Measurements from ENCODE around the gene ALAD.
A peak's percentile ranks its signal among the peaks of the same experiment; 100 is the strongest.
"Not testable (repeated sequence)": the region's sequence is repeated elsewhere in the genome, so short reads cannot be mapped to it uniquely, and the experiment has no call there.

The ALAD gene

DNA sequence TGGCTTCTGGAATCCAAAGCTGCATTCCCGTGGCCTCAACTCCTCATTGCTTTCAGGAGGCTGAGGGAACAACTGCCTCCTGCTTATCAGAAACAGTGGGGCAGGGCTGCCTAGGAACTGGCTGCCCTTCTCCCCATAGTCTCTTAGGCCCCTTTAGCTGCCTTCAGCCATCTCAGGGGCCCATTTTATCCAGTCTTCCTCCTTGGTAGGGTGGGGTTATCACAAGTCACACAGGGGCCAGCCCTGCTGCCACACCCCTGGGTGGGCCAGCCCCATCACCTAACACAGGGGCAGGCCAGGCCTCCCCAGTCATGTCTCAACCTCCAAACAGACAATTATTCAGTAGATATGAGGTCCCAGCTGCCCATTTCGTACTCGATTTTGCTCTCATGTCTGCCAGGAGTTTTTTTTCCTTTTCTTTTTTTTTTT, 3.9 kb downstream of the ALAD start:
- no peak for DNase-seq

GRCh38 chr9:113395000-113395861, 5.9 kb downstream of the ALAD start:
- DNase-seq = no peak

DNA sequence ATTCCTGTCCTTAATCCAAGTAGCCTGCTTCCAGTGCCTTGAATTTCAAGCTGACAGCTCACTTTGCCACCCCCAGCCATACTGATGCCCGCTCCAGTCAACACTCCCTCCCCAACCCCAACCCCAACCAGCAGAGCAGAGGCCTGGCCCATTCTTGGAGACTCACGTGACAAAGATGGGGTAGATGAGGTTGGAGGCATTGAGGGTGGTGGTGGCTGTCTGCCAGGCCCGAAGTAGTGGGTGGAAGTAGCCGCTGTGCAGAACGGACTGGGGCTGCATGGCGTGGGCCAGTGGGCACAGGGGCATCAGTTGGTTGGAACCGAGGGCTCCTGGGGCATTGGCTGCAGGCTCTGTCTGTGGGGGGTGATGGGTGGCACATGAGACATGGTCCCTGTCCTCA, 7.8 kb downstream of the ALAD start:
- no peak for DNase-seq

GRCh38 chr9:113391917-113392316, 9.2 kb downstream of the ALAD start:
- DNase-seq = no peak

- DNase-seq = no peak
Measured at GRCh38 chr9:113390192-113390960, 10.7 kb downstream of the ALAD start.

DNA sequence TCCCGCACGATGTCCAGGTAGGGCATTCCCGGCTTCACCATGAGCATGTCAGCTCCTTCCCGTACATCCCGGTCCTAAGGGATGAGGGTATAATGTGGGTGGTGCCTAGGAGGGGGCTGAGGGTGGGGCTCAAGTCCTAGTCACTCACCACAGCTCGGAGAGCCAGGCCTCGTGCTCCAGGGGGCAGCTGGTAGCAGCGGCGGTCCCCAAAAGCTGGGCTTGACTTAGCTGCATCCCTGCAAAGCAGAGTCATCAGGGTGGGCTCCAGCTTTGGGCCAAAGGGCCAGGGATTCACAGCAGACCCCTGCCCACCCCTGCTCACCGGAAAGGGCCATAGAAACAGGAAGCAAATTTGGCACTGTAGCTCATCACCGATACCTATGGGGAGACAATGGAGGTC, 11.6 kb downstream of the ALAD start:
- no peak for DNase-seq

DNA sequence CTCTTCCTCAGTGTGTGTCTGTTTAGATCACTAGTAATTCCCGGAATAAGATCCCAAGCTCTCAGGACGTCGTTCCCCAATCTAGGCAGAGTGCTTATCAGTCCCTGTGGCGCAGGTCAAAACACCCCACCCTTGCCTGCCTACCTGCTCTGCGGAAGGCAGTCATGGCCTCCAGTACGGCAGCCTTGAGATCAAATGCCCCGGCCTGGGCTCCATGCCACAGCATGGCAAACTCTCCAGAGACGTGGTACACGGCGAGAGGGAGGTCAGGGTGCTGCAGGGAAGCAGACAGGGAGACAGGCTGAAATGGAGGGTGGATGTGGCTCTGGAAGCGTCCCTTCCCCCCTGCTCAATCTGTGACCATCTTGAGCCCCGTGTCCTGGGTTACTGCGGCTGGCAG, 12.3 kb downstream of the ALAD start:
- no peak for DNase-seq

GRCh38 chr9:113387560-113388230, 13.4 kb downstream of the ALAD start:
- no peak for DNase-seq

GRCh38 chr9:113386571-113387393, 14.3 kb downstream of the ALAD start:
- no peak for DNase-seq

DNA sequence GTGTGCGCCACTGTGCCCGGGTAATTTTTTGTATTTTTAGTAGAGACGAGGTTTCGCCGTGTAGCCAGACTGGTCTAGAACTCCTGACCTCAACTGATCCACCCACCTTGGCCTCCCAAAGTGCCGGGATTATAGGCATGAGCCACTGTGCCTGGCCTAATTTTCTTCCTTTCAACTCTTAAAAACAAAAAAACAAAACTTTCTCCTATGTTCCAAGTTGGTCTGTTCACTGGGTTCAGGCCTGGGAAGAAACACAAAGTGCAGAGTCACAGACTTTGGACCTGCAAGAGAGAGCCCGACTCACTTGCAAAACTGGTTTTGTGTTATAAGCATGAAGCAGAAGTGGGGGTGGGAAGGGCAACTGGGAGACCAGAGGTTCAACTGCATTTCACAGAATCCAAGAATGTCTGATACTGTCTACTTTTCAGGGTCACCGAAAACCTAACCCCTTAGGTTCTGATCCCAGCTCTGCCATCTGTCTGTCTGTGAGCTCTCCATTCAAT, 19.1 kb downstream of the ALAD start:
- DNase-seq = no peak

DNA sequence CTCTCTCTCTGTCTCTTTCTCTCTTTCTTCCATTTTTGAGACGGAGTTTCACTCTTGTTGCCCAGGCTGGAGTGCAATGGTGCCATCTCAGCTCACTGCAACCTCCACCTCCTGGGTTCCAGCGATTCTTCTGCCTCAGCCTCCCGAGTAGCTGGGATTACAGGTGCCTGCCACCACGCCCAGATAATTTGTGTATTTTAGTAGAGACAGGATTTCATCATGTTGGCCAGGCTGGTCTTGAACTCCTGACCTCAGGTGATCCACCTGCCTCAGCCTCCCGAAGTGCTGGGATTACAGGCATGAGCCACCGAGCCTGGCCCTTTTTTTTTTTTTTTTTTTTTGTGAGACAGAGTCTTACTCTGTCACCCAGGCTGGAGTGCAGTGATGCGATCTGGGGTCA, 19.6 kb downstream of the ALAD start:
- DNase-seq = not testable (repeated sequence)

DNA sequence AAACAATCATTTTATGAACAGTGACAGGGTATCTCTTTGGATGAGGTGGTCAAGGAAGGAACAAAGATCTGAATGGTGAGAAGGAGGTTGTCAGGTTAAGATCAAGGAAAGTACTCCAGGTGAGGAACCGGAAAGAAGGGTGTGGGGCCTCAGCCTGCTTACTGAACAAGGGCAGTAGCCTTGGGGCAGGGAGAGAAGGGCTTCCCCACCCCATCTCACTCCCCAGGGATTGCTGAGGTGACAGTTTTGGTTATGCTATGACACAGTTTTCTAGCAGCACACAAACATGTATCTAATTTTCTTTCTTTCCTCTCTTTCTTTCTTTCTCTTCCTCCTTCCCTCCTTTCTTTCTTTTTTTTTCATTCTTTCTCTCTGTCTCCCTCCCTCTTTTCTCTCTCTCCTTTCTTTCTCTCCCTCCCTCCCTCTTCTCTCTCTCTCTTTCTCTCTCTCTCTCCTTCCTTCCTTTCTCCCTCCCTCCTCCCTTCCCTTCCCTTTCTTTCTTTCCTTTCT, 20.2 kb downstream of the ALAD start:
- DNase-seq = no peak

DNA sequence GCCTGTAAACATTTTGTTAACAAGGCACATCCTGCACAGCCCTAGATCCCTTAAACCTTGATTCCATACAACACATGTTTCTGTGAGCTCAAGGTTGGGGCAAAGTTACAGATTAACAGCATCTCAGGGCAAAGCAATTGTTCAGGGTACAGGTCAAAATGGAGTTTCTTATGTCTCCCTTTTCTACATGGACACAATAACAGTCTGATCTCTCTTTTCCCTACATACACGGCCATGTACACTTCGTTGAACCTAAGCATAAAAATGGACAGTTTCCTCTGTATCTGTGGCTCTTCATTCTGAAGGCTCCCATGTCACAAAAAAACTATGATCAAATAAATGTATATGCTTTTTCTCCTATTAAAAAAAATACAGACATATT, 21.3 kb downstream of the ALAD start:
- DNase-seq = not testable (repeated sequence)

DNA sequence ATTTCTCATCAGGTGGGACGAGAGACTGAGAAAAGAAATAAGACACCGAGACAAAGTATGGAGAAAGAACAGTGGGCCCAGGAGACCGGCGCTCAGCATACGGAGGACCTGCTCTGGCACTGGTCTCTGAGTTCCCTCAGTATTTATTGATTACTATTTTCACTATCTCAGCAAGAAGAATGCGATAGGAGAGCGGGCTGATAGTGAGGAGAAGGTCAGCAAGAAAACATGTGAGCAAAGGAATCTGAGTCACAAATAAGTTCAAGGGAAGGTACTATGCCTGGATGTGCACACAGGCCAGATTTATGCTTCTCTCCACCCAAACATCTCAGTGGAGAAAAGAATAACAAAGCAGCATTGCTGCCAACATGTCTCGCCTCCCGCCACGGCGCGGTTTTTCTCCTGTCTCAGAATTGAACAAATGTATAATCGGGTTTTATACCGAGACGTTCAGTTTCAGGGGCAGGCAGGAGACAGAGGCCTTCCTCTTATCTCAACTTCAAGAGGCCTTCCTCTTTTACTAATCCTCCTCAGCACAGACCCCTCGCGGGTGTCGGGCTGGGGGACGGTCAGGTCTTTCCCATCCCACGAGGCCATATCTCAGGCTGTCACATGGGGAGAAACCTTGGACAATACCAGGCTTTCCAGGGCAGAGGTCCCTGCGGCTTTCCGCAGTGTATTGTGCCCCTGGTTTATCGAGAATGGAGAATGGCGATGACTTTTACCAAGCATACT, 21.8 kb downstream of the ALAD start:
- not testable (repeated sequence) for DNase-seq

GRCh38 chr9:113376634-113377567, 24.2 kb downstream of the ALAD start, which contains the start of gene HDHD3:
TSS of gene HDHD3 (minus strand) at chr9:113376986. CDS start at chr9:113374354, 2,632 bp downstream.
- peak; percentile 85 for DNase-seq

GRCh38 chr9:113375057-113376023, 25.7 kb downstream of the ALAD start:
- DNase-seq = no peak

DNA sequence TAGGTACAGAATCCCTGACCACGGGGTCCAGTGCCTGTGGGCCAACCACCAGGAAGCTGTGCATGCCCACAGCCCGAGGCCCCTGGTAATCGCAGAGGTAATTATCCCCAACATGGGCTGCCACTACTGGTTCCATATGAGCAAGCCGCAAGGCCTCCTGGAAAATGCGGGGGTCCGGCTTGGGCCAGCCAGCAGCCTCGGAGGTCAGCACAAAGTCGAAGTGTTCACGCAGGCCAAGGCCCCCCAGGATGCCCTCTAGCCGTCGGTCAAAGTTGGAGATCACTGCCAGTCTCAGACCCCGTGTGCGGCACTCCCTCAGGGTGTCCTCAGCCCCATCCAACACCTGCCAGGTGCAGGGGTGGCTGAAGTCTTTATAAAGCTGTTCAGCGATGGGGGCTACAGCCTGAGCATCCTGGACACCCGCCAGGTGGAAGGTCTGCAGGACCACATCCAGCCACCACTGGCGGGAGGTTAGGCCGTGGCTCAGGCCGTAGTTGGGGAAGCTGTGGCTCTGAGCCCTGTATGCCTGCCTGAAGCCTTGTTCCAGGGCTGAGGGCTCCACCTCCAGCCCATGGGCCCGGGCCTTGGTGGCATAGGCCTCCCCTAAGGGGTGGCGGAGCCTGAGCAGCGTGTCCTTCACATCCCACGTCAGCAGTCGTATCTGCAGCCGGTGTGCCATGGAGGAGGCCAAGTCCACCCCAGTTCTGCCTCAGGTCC, 27.2 kb downstream of the ALAD start:
- no peak for DNase-seq

GRCh38 chr9:113373256-113373655, 27.8 kb downstream of the ALAD start:
- DNase-seq = no peak

All from stimulated activated CD4-positive, alpha-beta T cell treated with anti-CD3 and anti-CD28 coated beads, Interleukin-15, amount 100 ng/mL, for 24 hours (primary cell).